NT2/D1 (cell line): ENCODE measurements around the gene SMG9.

Experiments
- YY1 ChIP-seq: IDR thresholded peaks from 2 replicates; pipeline ENCODE4 v1.6.1; 2011; ENCODE audit not compliant: insufficient read length, insufficient read depth
- ZNF274 ChIP-seq: IDR thresholded peaks from 2 replicates; pipeline ENCODE4 v1.6.1; 2011; ENCODE audit warnings: mild to moderate bottlenecking, low read depth, low read length

GRCh38 chr19:43692877-43693276 lies 61.9 kb downstream of the SMG9 start:
- TF ChIP-seq ZNF274 = no peak
- no peak for TF ChIP-seq YY1
